PFSK-1 (cell line): Measurements from ENCODE around the gene F12.

Source experiments
- FOXP2 ChIP-seq: optimal IDR thresholded peaks from 2 replicates; pipeline ENCODE3; 2011; ENCODE audit warnings: borderline replicate concordance, control low read depth, inconsistent platforms; ENCODE audit not compliant: insufficient read depth; ENCODE audit errors: extremely low read length, extremely low read depth
- POLR2AphosphoS5 ChIP-seq: IDR thresholded peaks from 2 replicates; pipeline ENCODE4 v1.6.1; 2012; ENCODE audit warnings: low read depth, mild to moderate bottlenecking, control low read depth, low read length, moderate library complexity
- REST ChIP-seq, 2 experiments: IDR thresholded peaks; 2 replicates each; pipeline versions ENCODE4 v1.6.1 to v1.8.0; 2011 to 2012; ENCODE audit warnings: low read depth in 2 of 2, low read length in 2 of 2, control low read depth in 1 of 2, inconsistent platforms in 1 of 2, mild to moderate bottlenecking in 1 of 2, moderate library complexity in 1 of 2; ENCODE audit not compliant: insufficient read depth in 1 of 2
- SIN3A ChIP-seq: IDR thresholded peaks from 2 replicates; pipeline ENCODE4 v1.6.1; 2012; ENCODE audit warnings: mild to moderate bottlenecking, low read length, moderate library complexity, borderline replicate concordance; ENCODE audit not compliant: insufficient read depth
- TAF1 ChIP-seq: IDR thresholded peaks from 2 replicates; pipeline ENCODE4 v1.6.1; 2012; ENCODE audit warnings: low read length, control low read depth, borderline replicate concordance; ENCODE audit not compliant: insufficient read depth

F12 gene

GRCh38 chr5:177374211-177374610 lies 35.2 kb downstream of the F12 start:
- TF ChIP-seq REST (IDR thresholded peaks at IDR 0.05; ENCODE audit: insufficient read depth in 1 of 2, low read depth in 2 of 2, low read length in 2 of 2): no peak
- TF ChIP-seq SIN3A: no peak
- no peak for TF ChIP-seq TAF1
- no peak for TF ChIP-seq FOXP2
- TF ChIP-seq POLR2AphosphoS5: no peak

GRCh38 chr5:177373806-177374205 lies 35.6 kb downstream of the F12 start:
- no peak for TF ChIP-seq SIN3A
- TF ChIP-seq REST (IDR thresholded peaks at IDR 0.05; ENCODE audit: insufficient read depth in 1 of 2, low read depth in 2 of 2, low read length in 2 of 2): no peak
- TF ChIP-seq TAF1: no peak
- no peak for TF ChIP-seq FOXP2
- TF ChIP-seq POLR2AphosphoS5: no peak

GRCh38 chr5:177372910-177373309 lies 36.5 kb downstream of the F12 start:
- TF ChIP-seq REST (IDR thresholded peaks at IDR 0.05; ENCODE audit: insufficient read depth in 1 of 2, low read depth in 2 of 2, low read length in 2 of 2) (no peak), SIN3A (no peak), TAF1 (no peak), FOXP2 (no peak), POLR2AphosphoS5 (no peak)

GRCh38 chr5:177372034-177372896 lies 37.1 kb downstream of the F12 start:
- no peak for TF ChIP-seq REST (IDR thresholded peaks at IDR 0.05; ENCODE audit: insufficient read depth in 1 of 2, low read depth in 2 of 2, low read length in 2 of 2)
- no peak for TF ChIP-seq SIN3A
- TF ChIP-seq FOXP2: no peak
- TF ChIP-seq TAF1: no peak
- no peak for TF ChIP-seq POLR2AphosphoS5
